Activated naive CD4-positive, alpha-beta T cell treated with anti-CD3 and anti-CD28 coated beads, Interleukin-2, amount 50 U/mL, for 24 hours (primary cell): ENCODE results near the gene VPS50.

Experiments
- H3K27ac Mint-ChIP-seq: one replicate; pipeline ENCODE4 v1.8.0; 2021; ENCODE audit warnings: mild to moderate bottlenecking, mixed read lengths
- H3K27me3 Mint-ChIP-seq: one replicate; pipeline ENCODE4 v1.8.0; 2021; ENCODE audit warnings: mixed read lengths
- H3K36me3 Mint-ChIP-seq: one replicate; pipeline ENCODE4 v1.8.0; 2021; ENCODE audit warnings: mixed read lengths
- H3K4me1 Mint-ChIP-seq: one replicate; pipeline ENCODE4 v1.8.0; 2021; ENCODE audit warnings: mixed read lengths
- H3K4me3 Mint-ChIP-seq: one replicate; pipeline ENCODE4 v1.8.0; 2021; ENCODE audit warnings: mild to moderate bottlenecking, mixed read lengths
- H3K9me3 Mint-ChIP-seq: one replicate; pipeline ENCODE4 v1.8.0; 2021; ENCODE audit warnings: mixed read lengths

The VPS50 gene

GRCh38 chr7:93399642-93400041 is 167.5 kb downstream of the VPS50 start:
- Mint-ChIP-seq H3K9me3 (no peaks in the 10 kb centered on the region), H3K36me3 (no peaks in the 10 kb centered on the region), H3K27ac (no peak overlapping the region), H3K27me3 (no peaks in the 10 kb centered on the region), H3K4me3 (no peak overlapping the region), H3K4me1 (no peaks in the 10 kb centered on the region)

DNA sequence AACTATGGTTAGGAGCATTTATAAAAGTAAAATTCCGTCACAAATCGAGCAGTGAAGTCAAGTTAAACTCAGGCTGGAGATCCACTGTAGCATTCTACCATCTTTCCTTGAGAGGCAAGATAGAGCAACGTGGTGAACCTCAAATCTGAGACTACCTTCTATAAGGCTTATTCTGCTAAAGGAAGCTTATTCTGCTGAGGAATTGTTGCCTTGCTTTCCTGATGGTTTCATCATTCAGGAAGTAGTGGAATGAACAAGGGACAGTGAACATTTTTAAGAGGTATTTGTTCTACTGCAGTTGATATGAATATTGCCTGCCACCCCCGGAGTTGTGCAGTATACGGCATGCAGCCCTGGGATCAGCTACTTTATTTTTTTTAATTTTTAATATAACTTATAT is 170.8 kb downstream of the VPS50 start:
- H3K4me1 Mint-ChIP-seq: no peaks in the 10 kb centered on the region

GRCh38 chr7:93407239-93407638 is 175.1 kb downstream of the VPS50 start:
- Mint-ChIP-seq H3K27ac (no peak overlapping the region), H3K27me3 (peaks cover 2% of the 10 kb centered on the region), H3K9me3 (no peaks in the 10 kb centered on the region), H3K36me3 (no peaks in the 10 kb centered on the region), H3K4me1 (no peaks in the 10 kb centered on the region), H3K4me3 (no peak overlapping the region)

More for the DNA sequence above, 170.8 kb downstream of the VPS50 start:
- Mint-ChIP-seq H3K9me3 (no peaks in the 10 kb centered on the region), H3K27me3 (peaks cover 1% of the 10 kb centered on the region), H3K27ac (no peak overlapping the region), H3K4me3 (no peak overlapping the region), H3K36me3 (no peaks in the 10 kb centered on the region)

DNA sequence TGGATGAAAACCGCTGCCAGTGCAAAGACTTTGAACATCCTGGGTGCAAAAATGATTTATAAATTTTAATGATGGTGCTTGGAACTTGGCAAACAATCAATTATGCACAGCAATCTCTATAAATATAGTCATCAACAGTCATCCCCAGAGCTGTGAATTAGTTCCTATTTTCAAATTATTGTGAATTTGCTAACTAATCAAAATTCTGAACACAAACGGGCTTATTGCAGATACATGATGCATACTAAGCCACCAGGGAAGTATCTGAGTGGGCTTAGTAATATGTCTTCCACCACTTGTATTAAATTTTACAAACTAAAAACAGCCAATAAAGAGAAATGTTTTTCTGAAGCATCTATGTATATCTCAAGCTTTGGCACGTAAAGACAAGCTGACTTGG is 177.2 kb downstream of the VPS50 start:
- H3K9me3 Mint-ChIP-seq: no peaks in the 10 kb centered on the region
- no peaks in the 10 kb centered on the region for H3K36me3 Mint-ChIP-seq
- H3K4me3 Mint-ChIP-seq: no peak overlapping the region

More for the DNA sequence above, 177.2 kb downstream of the VPS50 start:
- H3K27me3 Mint-ChIP-seq: peaks cover 2% of the 10 kb centered on the region
- no peaks in the 10 kb centered on the region for H3K4me1 Mint-ChIP-seq
- no peak overlapping the region for H3K27ac Mint-ChIP-seq
